GM12873 (cell line): ENCODE measurements around the gene TNNT3.

ENCODE experiments used
- CTCF ChIP-seq: IDR thresholded peaks from 2 replicates; pipeline ENCODE4 v1.5.1; 2012; ENCODE audit warnings: low read depth, mild to moderate bottlenecking, moderate library complexity, low read length, control low read depth; ENCODE audit not compliant: insufficient read depth; ENCODE audit errors: missing control alignments

TNNT3 gene

GRCh38 chr11:1916132-1916985, 3.1 kb upstream of the TNNT3 start:
- TF ChIP-seq CTCF = no peak

- TF ChIP-seq CTCF = no peak
Observed at GRCh38 chr11:1916986-1917522, 2.4 kb upstream of the TNNT3 start.

GRCh38 chr11:1917523-1918435, 1.7 kb upstream of the TNNT3 start:
- peak; percentile 59 for TF ChIP-seq CTCF

GRCh38 chr11:1918436-1919315, 827 bp upstream of the TNNT3 start:
- TF ChIP-seq CTCF = no peak

GRCh38 chr11:1920128-1920908, 815 bp downstream of the TNNT3 start:
- no peak for TF ChIP-seq CTCF

- no peak for TF ChIP-seq CTCF
Observed at GRCh38 chr11:1920909-1921573, 1.5 kb downstream of the TNNT3 start.
